Body of pancreas (tissue), 4 donors: Measurements from ENCODE around the gene NUTM1. TPM values are rescaled to one million over a fixed set of nuclear protein-coding genes. Genes with fewer than 3 reads are reported as not detected.
"Not testable (repeated sequence)": the region's sequence is repeated elsewhere in the genome, so short reads cannot be mapped to it uniquely, and the experiment has no call there.

ENCODE experiments used
- ATAC-seq: fragments of 150-250 bp; one replicate; pipeline ENCODE4 v1.9.1; 2016
- DNase-seq, 4 donors: peaks; one replicate each; pipeline ENCODE4 v3.0.0-alpha.2; 2019
- H3K27ac ChIP-seq, 4 donors: fragments of 200-600 bp; sonication (generic); 1 replicate in 3 of 4; 2 replicates in 1 of 4; pipeline versions ENCODE4 v1.5.1 to v1.6.1; 2016 to 2019; ENCODE audit warnings: mild to moderate bottlenecking in 1 of 4, mixed read lengths in 1 of 4, moderate library complexity in 1 of 4
- H3K27me3 ChIP-seq, 2 donors: fragments of 200-600 bp; sonication (generic); one replicate each; pipeline ENCODE4 v1.6.0; 2016; ENCODE audit warnings: mild to moderate bottlenecking in 1 of 2
- H3K36me3 ChIP-seq, 2 donors: fragments of 200-600 bp; sonication (generic); replicated peaks in 1 of 2; 2 replicates each; pipeline ENCODE4 v1.5.1; 2016; ENCODE audit warnings: low read depth in 2 of 2; ENCODE audit not compliant: insufficient read depth in 1 of 2
- H3K4me1 ChIP-seq: fragments of 200-600 bp; sonication (generic); one replicate; pipeline ENCODE4 v1.6.0; 2016
- H3K4me3 ChIP-seq, 2 donors: fragments of 200-600 bp; sonication (generic); 1 replicate in 1 of 2; 2 replicates in 1 of 2; pipeline ENCODE4 v1.5.1; 2016 to 2019
- H3K9me3 ChIP-seq, 3 donors: fragments of 200-600 bp; sonication (generic); 1 replicate in 2 of 3; 2 replicates in 1 of 3; pipeline ENCODE4 v1.5.1; 2016
- WGBS, 2 donors: methylation state at CpG; one replicate each; pipeline ENCODE4 v1.1.5; 2017; 5-methylcytosine and 5-hydroxymethylcytosine counted together
- intact Hi-C: fragments of 100-400 bp; cut with DNase I; formaldehyde crosslinking; loops from one replicate; pipeline ENCODE4 v1.15.1; 2023
- microRNA counts, 2 donors: library from miRNA; unstranded; fragments of <30 nt; microRNA quantifications; one replicate each; lab custom pipeline; 2017
- microRNA-seq, 2 donors: library from miRNA; unstranded; fragments of <30 nt; microRNA quantifications; one replicate each; pipeline ENCODE4, GENCODE V29; 2016; ENCODE audit warnings: borderline number of aligned reads in 2 of 2, borderline replicate concordance in 2 of 2
- small RNA-seq: library from RNA; depleted of rRNA; stranded (forward); fragments of <200 nt; gene quantifications from one replicate; pipeline ENCODE3, GENCODE V24; 2016
- total RNA-seq, 2 donors: library from RNA; depleted of rRNA; stranded (reverse); fragments of >200 nt; gene quantifications; one replicate each; pipeline ENCODE4 v1.1.0, GENCODE V29; 2016

The NUTM1 gene
- total RNA-seq, 2 donors from 2014 or later, result not detected

DNA sequence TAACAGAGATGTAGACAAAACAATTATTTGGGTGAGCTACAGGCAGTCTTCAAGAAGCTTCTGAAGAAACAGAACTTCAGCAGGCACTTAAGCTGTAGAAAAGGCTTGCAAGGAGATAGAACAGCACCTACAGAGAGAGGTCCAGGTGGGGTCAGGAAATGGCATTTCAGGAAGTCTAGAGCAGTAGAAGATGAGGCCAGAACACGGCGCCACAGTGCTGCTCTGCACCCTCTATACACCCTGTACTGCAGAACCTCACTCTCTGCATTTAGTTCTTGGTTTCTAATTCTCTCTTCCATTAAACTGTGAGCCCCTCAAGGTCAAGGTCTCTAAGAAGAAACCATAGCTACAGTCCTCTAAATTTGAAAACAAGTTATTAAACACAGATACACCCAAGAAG, 49.9 kb downstream of the NUTM1 start:
- ATAC-seq, H3K4me1 ChIP-seq, H3K9me3 ChIP-seq, DNase-seq, H3K27ac ChIP-seq, H3K27me3 ChIP-seq, H3K4me3 ChIP-seq, intact Hi-C loops, H3K36me3 ChIP-seq: not testable (repeated sequence)
- no CpG with 5 or more reads among the region's 2 CpGs for WGBS, 2 donors

- H3K27ac ChIP-seq, H3K27me3 ChIP-seq, ATAC-seq, H3K9me3 ChIP-seq, H3K4me3 ChIP-seq, intact Hi-C loops, H3K36me3 ChIP-seq, DNase-seq, H3K4me1 ChIP-seq: not testable (repeated sequence)
- whole genome bisulfite sequencing, 2 donors, result no CpG with 5 or more reads among the region's 6 CpGs
Observed at GRCh38 chr15:34397637-34398259, 54.6 kb downstream of the NUTM1 start.

DNA sequence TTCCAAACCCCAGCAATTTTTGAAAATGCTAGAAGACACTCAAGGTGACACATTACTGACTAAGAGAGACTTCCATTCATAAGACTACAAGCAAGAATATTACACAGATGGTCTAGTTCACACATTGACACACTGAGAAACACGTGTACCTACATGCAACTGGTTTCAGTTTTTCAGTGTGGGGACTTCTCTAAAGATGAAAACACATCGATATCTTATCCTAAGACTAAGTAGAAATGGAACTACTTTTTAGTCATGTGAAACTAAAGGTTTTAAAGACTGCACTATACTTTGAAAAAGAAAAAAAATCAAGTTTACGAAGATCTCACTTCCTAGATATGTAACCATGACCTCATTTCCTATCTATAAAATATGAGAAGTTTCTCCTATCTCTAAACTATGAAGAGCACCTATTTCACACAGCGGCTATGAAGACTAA, 60.1 kb downstream of the NUTM1 start:
- DNase-seq, H3K4me1 ChIP-seq, H3K36me3 ChIP-seq, ATAC-seq, H3K4me3 ChIP-seq, H3K9me3 ChIP-seq, H3K27ac ChIP-seq, intact Hi-C loops, H3K27me3 ChIP-seq: not testable (repeated sequence)
- WGBS, 2 donors, result 75 to 81% methylated on average over 2 of the region's 4 CpGs

- ATAC-seq, DNase-seq, intact Hi-C loops, H3K9me3 ChIP-seq, H3K27ac ChIP-seq, H3K36me3 ChIP-seq, H3K4me1 ChIP-seq, H3K4me3 ChIP-seq, H3K27me3 ChIP-seq: not testable (repeated sequence)
- WGBS, 2 donors, result no CpG with 5 or more reads among the region's 3 CpGs
Observed at GRCh38 chr15:34403899-34404298, 60.8 kb downstream of the NUTM1 start.

MicroRNA genes within 50 kb of the gene (microRNA counts, 767-probe panel; counts per million panel counts)
- microRNA hsa-miR-1233 (lab: Ali Mortazavi, UCI), result 0 to 736 counts per million in 2 donors

Small RNA genes lying within 50 kb of the gene (microRNA-seq; reads per million reads assigned to microRNA genes)
- gene MIR1233-1, result 0 reads per million in 2 donors

Small RNA genes lying within 50 kb of the gene (small RNA-seq; reads per million reads assigned to genes)
- gene MIR1233-1, result not detected
- gene RF00019, result not detected

Other genes starting within 250 kb of the NUTM1 start
- gene EMC7, start 241.5 kb upstream of the NUTM1 start, total RNA-seq, result 10 to 100 TPM; 27.4 to 27.8 TPM
- 1 to 10 TPM; 1.0 to 4.6 TPM for gene PGBD4, start 241.2 kb upstream of the NUTM1 start, total RNA-seq
- gene KATNBL1, start 133.2 kb upstream of the NUTM1 start, total RNA-seq, result 10 to 100 TPM; 45.8 to 50.3 TPM
- 10 to 100 TPM; 46.5 to 52.9 TPM for gene EMC4, start 118.3 kb upstream of the NUTM1 start, total RNA-seq
- 10 to 100 TPM; 15.0 to 16.2 TPM for gene SLC12A6, start 5.5 kb upstream of the NUTM1 start, total RNA-seq
- 10 to 100 TPM; 25.7 to 32.4 TPM for gene NOP10, start 179 bp upstream of the NUTM1 start, total RNA-seq
- 10 to 100 TPM; 13.5 to 16.5 TPM for gene LPCAT4, start 23.9 kb downstream of the NUTM1 start, total RNA-seq
- gene GOLGA8A, start 94.5 kb downstream of the NUTM1 start, total RNA-seq, result 100 to 1,000 TPM in 1 of 2 donors, 10 to 100 TPM in 1; 65.6 to 124 TPM
- gene GOLGA8B, start 240.3 kb downstream of the NUTM1 start, total RNA-seq, result 100 to 1,000 TPM; 214 to 709 TPM